HG02759 (cell line): Measurements from ENCODE around the gene MAB21L4.

Experiments
- ATAC-seq: cut with Tn5 transposase; IDR thresholded peaks from one replicate; pipeline ENCODE4 v1.9.1; 2021; ENCODE audit warnings: mild to moderate bottlenecking, moderate library complexity; ENCODE audit not compliant: unreplicated experiment

MAB21L4 gene

DNA sequence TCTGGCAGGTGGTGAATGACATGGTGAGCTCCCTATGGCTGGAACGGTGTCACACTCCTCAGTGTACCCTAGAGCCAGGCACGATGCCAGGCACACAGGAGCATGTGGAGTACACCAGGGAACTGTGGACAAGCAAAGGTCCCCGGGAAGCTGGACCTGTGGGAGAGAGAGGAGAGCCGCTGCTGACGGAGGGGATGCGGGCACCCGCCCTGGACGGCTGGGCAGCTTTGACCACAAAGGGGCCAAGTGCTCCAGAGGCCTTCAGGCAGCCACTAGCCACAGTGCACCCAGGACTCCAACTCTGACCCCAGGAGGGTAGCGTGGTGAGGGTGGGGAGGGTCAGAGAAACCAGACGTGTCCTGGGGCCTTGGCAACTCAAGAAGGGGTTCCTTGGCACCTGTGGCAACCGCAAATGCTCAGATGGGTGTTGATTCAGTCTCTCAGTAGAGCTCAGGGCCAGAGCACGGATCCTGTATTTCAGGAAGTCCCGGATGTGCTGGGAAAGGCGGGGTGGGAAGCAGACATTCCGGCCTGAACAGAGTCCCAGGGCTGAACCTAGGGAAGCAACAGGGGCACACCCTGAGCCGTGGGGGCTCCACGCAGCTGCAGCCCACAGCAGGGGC, 2.3 kb upstream of the MAB21L4 start:
- ATAC-seq, result no peak

DNA sequence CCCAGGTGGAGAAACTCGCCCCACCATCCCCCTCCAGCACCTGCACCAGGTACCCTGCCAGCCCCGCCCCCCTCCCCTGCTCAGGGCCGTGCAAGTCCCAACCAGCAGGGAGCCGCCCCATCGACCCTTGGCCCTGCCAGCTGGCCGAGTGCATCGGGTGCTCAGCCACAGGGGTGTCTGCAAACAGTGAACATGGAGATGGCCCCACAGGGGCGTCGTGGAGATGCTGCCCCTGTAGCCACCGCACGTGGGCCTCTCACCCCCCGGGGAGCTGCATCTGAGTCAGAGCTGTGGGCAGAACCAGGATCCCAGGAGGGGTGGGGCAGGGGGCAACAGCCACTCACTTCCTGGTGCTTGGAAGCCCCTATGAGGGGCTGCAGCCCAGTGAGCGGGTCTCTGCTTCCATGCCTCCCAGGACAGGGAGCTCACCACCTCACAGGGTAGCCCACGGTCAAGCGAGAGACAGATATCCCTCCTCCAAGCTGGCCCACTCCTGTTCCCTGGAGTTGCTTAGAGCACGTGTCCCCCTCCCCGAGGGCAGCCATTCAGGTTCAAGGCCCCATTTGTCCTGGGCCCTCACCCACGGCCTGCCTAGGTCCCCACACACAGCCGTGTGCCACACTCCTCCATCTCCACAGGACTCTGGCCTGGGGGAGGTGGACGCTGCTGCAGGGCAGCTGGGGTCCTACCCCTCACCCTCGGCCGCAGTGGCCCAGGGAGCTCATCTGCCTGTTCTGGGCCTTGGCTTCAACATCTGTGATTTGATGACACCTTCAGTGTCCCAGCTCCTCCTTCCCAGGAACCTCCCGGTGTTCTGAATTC, 1.1 kb upstream of the MAB21L4 start:
- no peak for ATAC-seq

DNA sequence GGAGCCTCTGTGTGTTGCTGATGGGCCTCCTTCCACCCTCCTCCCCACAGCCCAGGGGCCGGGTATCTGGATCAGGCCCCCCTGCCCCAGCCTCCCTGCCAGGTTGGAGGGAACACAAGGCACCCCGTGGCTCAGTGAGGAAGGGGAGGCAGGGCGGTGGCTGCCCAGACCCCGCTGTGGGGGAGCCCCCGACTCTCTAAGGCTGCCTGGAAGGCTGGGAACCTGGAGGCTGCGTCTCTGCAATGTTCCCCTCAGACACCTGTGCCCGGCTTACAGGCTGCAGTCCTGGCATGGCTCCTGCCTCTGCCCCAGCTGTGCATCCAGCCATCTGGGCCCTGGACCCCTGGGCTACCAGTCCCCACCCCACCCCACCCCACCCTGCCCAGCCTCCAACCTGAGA, 438 bp upstream of the MAB21L4 start:
- ATAC-seq, result no peak

DNA sequence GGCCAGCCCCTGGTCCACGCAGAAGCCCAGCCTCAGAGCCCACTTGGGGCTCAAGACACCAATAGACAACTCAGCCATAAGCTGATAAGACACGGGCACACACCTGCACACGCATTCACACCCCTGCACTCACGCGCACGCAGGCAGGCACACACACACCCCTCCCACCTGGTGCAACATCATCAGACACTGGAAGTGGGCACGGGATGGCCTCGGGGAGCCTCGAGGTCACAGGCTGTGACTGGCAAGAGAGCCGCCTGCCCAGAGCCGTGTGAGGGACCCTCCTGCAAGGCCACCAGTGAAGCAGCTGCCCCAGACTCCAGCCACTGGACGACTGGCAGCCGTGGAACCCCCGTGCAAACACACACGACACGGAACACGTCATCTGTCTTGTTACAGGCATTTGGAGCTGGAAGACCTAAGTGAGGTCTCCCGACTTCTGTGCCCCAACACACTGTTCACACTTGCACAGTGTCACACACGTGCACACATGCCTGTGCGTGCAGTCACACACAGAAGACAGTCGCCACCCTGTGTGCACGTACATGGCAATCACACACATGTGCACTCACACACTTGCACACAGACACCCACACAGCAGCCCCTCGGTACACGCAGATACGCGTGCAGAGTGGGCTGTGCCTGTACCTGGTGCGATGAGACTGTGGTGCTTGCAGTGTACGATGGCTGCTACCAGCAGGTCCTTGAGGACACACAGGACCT, 959 bp downstream of the MAB21L4 start:
- no peak for ATAC-seq

DNA sequence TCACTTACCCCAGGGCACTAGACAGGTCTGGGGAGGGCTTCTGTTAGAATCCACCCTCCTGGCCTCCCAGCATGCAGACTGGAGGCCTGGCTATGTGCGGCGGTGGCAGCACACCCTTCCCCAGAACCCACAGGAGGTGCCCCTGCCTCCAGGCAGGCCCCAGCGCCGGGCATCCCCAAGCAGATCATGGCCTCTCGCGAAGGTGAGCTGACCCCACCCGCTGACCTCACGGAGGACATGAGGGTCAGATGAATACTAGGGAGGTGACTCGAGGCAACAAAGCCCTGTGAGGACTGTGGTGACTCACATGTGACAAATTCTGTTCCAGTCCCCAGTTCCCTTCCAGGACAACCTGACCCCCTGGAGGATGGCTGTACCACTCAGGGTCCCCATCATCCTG, 1.9 kb downstream of the MAB21L4 start:
- ATAC-seq, result no peak

DNA sequence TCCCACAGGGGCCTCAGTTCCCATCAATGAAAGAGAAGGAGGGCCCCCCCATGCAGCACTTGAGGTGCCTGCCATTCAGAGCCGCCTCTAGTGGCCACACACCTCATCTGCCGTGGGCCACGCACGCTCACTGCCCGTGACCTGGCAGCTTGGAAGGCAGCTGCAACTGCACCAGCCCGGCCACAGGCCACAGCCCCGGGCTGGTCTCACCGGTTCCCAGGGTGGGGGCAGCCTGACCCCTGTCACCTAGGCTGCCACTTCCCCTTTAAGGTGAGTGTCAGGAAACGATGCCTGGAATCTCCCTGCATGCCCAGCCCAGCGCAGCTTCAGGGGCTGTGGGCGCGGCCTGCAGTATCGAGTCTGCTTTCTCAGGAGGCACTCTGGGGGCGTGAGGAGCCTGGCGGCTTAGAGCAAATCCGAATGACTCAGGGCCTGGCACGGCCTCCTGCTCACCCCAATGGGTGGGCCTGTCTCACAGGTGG, 2.6 kb downstream of the MAB21L4 start:
- ATAC-seq, result no peak

DNA sequence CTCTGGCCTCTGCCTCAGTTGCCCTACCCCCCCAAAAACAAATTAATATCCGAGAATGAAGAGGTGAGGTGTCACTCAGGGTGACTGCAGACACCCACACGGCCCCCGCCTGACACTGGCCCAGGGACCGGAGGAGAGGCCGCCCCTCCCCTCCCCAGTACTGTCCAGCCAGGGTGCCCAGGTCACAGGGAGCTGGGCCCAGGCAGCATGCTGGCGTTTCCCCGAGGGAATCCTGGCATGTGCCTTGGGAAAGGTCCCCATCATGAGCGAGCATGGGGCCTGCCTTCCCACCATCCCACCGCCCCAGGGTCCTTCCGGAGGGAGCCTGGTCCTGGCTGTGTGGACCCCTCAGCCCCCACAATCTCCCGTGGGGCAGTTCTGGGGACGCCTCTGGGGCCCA, 3.0 kb downstream of the MAB21L4 start:
- ATAC-seq, result no peak

DNA sequence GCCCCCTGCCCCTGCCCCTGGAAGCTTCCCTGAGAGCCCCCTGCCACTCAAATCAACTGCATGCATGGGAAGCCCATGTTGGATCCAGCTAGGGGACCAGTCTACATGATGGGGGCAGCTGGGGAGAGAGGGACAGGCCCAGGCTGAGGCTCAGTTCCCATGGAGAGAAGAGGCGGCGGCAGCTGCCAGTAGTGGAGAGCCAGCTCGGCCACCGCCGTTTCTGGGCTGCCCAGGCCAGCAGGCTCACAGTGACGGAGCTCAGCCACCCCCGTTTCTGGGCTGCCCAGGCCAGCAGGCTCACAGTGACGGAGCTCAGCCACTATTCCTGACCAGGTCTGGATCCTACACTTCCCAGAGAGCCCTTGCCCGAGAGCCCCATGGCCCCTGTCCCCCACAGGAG, 3.6 kb downstream of the MAB21L4 start:
- no peak for ATAC-seq

DNA sequence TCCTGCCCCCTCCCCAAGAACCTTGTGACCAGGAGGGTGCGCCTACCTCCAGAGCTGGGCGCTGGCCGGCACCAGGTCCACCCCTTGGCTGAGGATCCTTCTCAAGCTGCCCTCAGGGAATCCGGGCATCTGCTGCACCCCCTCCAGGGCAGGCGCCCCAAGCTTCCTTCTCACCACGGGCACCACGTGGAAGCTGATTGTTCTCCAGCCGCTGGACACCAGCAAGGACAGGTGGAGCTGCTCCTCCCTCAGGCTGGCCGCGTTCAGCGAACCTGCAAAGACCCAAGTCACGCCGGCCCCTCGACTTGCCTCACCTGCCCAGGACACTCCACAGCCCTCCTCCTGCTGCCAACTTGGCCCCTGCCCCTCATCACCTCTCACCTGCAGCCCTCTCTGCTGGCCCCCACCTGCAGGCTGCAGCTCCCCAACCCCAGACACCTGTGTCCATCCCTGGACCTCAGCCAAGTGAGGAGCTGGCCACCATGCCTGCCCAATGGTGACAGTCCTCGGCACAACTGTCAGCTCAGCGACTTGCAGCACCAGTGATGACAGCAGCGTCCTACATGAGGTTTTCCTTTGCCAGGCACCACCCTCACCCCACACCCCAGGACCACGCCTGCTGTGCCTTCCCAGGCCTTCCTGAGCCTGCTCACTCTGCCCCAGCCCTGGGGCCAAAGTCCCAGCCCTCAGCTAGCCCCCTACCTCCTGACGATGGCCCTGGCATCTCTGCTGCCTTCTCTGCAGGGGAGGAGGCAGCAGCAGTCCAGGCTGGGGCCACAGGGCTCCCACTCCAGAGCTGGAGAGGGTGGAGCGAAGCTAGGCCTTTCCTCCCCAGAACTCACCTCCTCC, 4.2 kb downstream of the MAB21L4 start:
- no peak for ATAC-seq

DNA sequence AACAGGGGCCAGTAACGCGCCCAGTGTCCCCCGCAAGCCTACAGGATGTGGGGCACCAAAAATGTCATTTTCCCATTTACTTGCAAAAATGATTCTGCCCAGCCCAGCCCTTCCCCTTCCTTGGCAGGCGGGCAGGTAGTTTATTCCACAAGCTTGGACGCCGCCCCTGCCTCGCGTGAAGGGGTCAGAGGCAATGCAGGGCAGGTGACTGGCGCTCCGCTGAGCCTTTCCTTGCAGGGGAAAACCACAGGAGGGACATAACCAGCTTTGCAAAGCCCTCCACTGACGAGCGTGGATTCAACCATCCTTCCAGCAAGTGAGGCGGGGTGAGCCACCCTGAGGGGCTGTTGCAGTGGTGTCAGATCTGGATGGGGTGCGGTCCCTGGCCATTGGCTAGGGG, 5.3 kb downstream of the MAB21L4 start:
- ATAC-seq, result no peak

DNA sequence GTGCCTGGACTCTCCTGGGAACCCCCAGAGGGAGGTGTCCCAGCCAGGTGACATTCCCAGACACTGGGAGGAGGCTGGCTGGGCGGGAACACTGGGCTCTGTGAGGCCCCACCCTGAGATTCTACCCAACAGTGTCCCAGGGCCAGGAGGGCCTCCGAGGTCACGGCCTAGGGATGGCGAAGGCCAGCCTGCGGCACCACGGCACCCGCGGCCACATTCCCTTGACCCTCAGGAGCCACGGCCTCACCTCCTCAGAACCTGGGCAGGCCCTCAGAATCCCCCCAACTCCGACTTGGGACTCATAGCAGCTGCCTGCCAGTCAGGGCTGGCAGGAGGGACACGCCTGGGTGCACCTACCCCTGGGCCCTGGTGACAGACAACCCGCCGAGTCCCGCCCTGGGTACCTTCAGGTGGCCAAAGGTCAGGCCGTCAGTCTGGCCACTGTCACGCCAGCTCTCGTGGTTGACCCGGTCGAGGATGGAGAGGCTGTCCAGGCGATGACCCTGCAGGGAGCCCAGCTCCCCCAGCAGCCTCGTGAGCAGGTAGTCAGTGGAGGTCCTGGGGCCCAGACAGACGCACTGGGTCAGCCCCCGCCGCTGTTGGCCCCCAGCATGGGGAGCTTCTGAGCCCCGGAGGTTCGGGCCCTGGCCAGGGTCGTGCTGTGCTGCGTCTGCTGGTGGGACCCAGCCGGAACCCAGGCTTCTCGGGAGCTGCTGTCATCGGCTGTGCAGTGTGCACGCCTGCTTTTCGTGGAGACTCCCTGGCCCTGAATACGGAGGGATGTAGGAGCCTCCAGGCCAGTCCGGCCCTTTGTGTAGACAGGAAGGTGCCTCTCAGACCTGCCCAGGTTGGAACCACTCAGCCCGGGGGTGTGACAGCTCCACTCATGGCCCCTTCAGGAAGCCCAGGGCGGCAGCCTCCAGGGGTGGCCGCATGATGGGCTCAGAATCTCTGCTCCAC, 6.1 kb downstream of the MAB21L4 start:
- no peak for ATAC-seq

DNA sequence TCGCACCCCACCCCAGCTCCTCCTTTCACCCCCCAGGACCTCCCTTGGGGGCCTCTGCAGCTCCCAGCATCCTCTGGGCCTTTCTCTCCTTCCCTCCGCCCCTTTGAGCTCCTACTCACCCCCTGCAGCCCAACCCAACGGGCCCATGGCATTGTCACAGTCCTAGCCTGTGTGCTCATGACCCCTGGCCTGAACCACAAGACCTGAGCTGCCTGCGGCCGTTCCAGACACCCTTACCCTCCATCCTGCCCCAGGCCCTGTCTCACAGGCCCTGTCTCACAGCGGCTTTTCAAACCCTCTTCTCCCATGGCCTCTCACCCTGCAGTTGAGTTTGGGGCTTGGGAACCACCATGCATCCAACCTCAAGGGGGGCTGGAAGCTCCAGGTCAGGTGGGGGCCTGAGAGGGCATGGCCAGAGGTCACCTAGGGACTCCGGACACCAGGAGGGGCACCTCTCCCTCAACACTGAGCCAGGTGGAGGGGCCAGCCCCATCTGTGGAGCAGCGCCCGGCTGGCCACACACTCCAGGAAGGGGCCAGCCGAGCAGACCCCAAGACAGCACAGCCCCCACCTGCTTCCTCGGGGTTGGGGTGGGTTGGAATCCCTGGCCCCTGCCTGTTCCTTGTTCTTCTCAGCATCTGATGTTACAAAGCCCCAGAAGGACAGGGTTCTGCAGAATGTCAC, 6.9 kb downstream of the MAB21L4 start:
- no peak for ATAC-seq

DNA sequence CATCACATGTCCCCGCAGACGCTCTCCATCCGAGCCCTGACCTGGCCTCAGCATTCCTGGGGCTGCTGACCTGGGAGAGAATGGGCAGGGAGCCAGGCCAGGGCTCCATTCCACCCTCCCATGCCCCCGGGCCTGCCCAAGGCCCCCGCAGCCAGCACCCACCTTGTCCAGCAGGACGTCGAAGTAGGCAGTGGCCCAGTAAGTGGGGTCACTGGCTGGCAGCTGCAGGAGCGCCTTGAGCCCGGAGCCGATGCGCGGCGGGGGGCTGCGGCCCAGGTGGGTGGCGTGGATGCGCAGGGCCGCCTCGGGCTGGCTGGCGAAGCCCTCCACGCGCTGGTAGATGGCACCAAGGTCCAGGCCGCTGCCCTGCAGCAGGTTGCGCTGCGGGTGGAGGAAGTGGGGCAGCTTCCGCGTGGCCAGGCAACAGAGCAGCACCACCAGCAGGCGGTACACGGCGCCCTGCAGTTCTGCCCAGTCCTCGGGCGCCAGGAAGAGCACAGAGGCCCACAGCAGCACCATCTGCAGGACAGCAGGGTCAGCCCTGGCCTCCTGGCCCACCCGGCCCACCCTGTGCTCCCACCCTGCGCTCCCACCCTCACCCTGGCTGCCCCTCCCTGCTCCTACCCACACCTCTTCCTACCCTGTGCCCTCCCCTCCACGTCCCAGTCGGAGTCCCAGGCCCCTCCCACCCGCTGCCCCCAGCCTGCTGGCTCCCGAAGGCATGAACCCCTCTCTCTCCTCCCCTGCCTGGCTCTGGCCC, 7.6 kb downstream of the MAB21L4 start:
- no peak for ATAC-seq

DNA sequence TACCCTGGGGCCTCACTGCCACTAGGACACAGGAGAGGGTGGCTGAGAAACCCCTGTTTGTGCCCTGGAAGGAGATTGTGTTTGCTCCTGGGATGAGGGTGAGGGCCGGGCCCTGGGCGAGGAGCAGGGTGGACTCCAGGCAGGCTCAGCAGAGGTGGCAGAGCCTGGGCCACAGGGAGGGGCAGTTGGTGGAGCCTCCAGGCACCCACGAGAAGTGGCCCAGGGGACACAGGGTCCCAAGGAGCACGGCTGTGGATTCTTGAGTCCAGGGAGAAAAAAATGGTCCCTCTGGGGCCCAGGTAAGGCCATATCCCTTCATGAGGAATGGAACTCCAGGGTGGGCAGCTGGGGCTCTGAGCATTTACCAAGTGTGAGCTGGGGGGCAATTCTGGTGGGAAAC, 8.3 kb downstream of the MAB21L4 start:
- ATAC-seq, result no peak

DNA sequence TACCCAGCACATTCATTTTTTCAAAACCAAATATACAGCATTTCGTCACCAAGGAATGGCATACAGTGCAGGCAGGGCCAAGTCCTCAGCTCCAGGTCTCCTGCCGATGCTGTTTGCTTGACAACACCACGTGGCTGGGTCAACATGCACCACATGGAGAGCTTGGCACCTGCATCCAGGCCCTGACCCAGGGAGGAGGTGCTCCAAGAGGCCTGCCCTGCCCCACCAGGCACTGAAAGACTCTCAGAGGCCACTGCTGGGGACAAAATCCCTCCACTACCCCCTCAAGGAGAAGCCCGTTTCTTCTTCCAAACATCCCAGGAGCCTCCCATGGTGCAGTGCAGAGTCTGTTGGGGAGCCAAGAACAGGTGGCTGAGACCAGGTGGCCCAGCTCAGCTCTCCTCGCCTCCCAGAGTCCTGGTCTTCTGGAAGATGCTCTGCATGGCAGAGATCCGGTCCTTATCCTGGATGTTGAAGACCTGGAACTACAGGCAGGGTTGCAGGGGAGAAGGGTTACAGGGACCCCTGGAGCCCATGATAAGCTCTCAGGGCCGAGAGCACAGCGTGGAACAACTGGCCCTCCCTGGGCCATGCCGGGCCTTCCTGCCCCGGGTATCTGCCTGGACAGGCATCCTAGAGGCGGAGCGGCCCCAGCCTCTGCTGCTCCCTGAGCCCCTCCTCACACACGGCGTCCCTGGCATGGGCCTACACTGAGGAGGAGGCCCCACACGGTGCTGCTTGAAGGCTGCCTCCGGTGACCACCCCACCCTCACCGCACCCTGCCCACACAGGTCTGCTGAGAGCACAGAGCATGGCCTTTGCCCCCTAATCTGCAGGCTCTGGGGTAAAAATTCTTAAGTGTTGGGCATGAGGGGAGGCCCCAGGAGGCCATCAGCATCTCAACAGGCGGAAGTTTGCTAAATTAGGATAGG, 9.0 kb downstream of the MAB21L4 start:
- no peak for ATAC-seq

DNA sequence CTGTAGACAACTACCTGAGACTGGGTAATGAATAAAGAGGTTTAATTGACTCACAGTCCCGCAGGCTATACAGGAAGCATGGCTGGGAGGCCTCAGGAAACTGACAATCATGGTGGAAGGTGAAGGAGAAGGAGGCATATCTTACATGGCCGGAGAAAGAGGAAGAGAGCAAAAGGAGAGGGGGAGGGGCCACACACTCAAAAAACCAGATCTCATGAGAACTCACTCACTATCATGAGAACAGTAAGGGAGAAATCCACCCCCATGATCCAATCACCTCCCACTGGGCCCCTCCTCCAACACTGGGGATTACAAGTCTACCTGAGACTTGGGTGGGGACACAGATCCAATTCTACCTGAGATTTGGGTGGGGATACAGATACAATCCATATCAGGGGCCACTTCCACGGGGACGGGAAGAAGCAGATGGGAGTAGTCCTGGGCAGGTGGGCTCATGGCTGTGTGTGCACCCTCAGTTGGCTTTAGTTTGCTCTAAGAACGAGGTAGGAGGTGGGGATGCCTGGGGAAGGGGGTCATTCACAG, 9.9 kb downstream of the MAB21L4 start:
- ATAC-seq, result no peak

DNA sequence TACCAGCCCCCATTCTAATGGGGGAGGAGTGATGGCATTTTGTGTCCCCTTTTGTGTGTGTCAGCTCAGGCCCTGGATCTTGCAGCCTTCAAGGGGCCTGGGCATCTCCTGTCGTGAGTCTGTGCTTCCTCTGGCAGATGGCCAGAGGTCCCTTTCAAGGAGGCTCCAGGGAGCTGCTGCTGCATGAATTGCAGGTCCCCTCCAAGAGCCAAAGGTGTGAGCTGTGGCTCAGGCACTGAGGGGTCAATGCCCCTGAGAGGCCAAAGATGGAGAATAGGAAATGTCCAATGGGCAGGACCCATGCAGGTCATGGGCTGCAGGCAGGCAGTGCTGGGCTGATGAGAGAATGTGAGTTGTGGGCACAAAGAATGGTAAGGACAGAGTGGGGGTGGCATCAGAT, 10.4 kb downstream of the MAB21L4 start:
- ATAC-seq, result no peak
